ENCODE results near the gene PROS1.

PROS1 gene

DNA sequence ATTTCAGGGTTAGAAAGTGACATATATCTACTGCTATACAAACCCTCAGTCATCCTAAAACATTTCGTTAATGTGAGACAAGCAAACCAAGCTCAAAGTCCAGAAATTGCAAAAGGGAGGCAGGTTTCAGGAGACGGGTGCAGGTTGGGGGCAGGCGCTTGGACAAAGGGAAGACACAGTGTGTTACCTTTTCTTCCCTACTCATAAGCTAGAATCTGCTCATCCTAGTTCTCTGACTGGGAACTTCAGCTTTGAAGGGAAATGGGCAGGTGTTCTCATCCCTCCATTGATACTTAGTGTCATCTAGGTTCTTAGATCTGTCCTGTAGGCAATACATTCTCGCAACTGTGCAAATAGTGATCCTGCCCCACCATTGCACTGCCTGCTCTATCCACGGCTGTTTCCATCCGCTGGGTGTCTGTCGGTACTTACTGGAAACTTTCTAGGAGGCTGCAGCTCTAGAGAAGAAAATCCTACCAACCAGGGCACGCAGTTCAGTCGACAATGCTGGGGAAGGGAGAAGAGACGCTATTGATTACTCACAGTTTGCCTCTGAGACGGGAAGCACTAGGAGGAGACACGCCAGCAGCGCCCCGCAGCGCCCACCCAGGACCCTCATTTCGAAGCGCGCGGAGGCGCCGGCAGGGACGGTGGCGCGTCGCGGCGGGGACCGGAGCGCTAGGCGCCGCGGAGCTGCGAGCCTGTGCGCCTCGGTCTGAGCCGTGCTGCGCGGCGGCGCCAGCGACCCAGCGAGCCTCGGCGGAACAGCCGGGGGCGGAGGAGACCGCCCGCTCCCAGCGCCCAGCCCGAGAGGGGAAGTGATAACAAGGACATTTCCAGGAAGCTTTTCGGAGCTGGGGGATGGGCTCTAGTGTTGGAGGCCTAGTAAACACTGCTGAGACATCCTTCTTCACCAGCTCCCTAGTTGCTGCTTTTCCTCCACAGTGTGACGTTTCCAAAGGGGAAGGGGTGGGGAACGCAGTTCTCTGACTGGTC lies at the start of gene PROS1:
Gene PROS1 (minus strand): TSS at position 766 of the 996 bp plus-strand sequence. CDS start 147 bp downstream, at position 619.
- DNase-seq = peak; percentile 90

GRCh38 chr3:94020293-94020692 lies 46.6 kb upstream of the PROS1 start:
- DNase-seq = no peak

DNA sequence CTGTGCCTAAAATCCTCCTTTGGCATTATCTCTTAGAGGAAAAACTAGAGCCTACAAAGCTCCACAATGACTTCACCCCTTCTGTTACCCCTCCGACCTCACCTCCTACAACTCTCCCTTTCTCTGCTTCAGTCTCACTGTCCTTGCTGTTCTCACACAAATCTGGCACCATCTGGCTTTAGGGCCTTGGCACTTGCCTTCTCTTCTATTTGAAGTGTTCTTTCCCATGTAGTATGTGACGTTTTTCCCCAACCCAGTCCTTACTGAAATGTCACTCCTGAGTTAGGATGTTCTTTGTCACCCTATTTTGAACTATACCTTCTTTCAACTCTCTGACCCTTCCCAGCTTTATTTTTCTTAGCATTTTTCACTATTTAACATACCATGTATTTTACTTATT lies 46.0 kb upstream of the PROS1 start:
- no peak for DNase-seq

GRCh38 chr3:94015025-94015424 lies 41.3 kb upstream of the PROS1 start:
- no peak for DNase-seq

- no peak for DNase-seq
These were observed 38.5 kb upstream of the PROS1 start for GRCh38 chr3:94012185-94012584.

- DNase-seq = no peak
These were observed 37.6 kb upstream of the PROS1 start for GRCh38 chr3:94011233-94011711.

- no peak for DNase-seq
These were observed 35.9 kb upstream of the PROS1 start for GRCh38 chr3:94009608-94010007.

DNA sequence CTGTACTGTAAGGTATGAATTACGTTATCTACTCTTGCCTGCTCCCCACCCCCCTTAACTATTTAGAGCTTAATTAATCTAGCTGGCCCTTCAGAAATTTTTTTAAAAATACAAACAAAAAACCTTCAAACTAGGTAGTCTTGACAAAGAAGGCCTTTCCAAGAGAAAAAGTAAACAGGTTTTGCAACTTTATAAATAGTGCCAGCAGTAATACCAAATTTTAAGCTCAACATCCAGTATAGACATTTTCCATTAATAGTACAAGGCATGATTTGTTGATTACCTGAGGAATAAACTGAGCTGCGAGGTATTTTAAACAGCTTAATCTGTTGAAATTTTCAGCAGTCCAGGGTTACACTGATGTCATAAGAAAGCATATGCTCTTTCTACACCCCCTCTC lies 34.6 kb upstream of the PROS1 start:
- DNase-seq = no peak

GRCh38 chr3:94004301-94004910 lies 30.7 kb upstream of the PROS1 start:
- peak; percentile 87 for DNase-seq

GRCh38 chr3:94001827-94002495 lies 28.3 kb upstream of the PROS1 start:
- DNase-seq = no peak

GRCh38 chr3:94001191-94001590 lies 27.5 kb upstream of the PROS1 start:
- DNase-seq = peak; percentile 30

GRCh38 chr3:93994056-93994455 lies 20.4 kb upstream of the PROS1 start:
- no peak for DNase-seq

DNA sequence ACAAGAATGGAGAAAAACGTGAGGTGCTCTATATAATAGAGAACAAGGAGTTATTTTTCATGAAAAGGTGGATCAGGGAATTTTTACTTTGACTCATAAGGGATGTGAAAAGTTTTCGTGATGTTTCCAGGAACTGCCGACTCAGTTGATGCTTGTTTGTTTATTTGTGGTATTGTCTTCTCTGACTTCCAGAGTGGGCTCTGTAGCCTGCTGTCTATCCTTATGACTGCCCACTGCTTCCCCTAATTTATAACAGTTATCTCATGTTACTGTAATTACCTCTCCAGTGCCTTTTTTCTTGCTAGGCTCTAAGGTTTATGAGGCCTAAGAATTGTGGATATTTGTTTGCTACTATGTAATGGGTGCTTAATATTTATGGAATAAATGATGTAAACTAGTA lies 18.5 kb upstream of the PROS1 start:
- no peak for DNase-seq

DNA sequence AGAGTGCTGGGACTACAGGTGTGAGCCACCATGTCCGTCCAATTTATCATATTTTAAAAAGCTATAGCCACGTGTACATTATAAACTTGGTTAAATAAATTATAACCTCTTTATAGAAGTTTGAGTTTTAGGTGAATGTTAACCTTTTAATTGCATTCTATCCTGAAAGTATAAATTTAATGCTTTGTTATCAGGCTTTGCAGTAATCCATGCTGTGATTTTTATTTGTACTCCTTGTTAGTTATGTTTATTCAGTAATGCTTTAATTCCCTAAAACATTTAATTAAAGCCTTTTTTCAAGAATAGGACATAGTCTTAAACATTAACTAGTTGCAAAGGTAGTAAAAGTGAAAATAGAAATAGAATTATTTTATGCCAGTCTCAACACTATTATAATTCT lies 17.9 kb upstream of the PROS1 start:
- DNase-seq = no peak

DNA sequence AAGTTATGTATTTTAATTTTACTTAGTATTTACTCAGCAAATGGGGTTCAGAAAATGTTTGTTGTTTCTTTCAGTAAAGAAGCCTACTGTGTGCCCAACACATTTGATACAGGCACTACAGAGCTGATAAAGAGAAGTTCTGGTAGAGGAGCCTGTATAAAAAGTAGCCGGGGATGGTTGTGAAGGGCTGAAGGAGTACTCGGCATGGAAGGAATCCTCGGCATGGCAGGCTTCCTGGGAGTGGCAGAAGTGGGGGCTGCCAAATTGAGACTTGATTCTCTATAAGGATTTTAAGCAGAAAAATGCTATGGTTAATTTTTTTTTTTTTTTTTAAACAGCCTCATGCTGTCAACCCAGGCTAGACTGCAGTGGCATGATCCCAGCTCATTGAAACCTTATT lies 15.5 kb upstream of the PROS1 start:
- no peak for DNase-seq

- DNase-seq = no peak
These were observed 15.1 kb upstream of the PROS1 start for GRCh38 chr3:93988764-93989163.

DNA sequence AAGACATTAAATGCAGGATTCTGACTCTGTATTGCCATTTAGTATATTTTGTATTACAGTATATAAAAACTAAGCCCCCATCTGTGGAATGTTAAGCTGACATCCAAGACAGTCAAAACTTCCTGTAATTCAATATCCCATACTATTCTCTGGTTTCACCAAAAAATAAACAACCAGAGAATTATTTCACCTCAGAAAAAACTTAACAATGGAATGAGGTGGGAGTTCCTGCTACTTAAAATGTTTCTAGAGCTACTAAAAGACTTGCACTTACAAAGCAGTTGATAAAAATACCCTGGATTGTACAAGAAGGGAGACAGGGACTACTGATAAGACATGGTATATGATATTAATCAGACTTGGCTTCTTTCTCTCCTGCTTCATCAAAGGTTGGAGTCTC lies 14.6 kb upstream of the PROS1 start:
- DNase-seq = no peak

GRCh38 chr3:93984618-93985017 lies 10.9 kb upstream of the PROS1 start:
- no peak for DNase-seq

GRCh38 chr3:93983408-93983807 lies 9.7 kb upstream of the PROS1 start:
- no peak for DNase-seq

DNA sequence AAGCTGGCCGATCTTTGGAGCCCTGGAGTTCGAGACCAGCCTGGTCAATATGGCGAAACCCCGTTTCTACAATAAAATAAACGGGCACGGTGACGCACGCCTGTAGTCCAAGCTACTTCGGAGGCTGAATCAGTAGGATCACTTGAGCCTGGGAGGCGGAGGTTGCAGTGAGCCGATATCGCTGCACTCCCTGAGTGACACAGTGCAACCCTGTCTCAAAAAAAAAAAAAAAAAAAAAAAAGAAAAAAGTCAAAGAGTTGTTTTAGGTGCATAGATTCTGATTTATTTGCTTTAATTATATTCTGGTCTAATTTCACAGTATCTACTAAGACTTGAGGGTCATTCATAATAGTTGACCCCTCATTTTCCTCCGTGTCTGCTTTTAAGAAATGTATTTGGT lies 8.0 kb upstream of the PROS1 start:
- no peak for DNase-seq

GRCh38 chr3:93979850-93980676 lies 6.4 kb upstream of the PROS1 start, which contains the start of gene ARL13B:
TSS of gene ARL13B (plus strand) at chr3:93980155. CDS start at chr3:93980424, 269 bp downstream.
- DNase-seq = peak; percentile 100

- DNase-seq = peak; percentile 86
These were observed 3.7 kb downstream of the PROS1 start for GRCh38 chr3:93969997-93970396.

Measured in hematopoietic multipotent progenitor cell treated with erythropoietin and hydrocortisone succinate and interleukin-3 and kit ligand, for 4 days (in vitro differentiated cells).